Sciatic nerve (tissue), 2 donors: Measurements from ENCODE around the gene EXD3. TPM values are rescaled to one million over a fixed set of nuclear protein-coding genes. Genes with fewer than 3 reads are reported as not detected.
"Not testable (repeated sequence)": the region's sequence is repeated elsewhere in the genome, so short reads cannot be mapped to it uniquely, and the experiment has no call there.

Experiments
- ATAC-seq: fragments of 200-7000 bp; cut with Tn5 transposase; one replicate; pipeline ENCODE4 v1.9.1; 2020; ENCODE audit warnings: mild to moderate bottlenecking, moderate library complexity
- DNase-seq: peaks from one replicate; pipeline ENCODE4 v3.0.0-alpha.2; 2020; ENCODE audit warnings: low spot score
- intact Hi-C: fragments of 100-400 bp; cut with DNase I; formaldehyde crosslinking; loops from one replicate; pipeline ENCODE4 v1.14.2; 2022
- total RNA-seq: library from RNA; stranded (reverse); fragmentation: NEBNext Ultra II Directional; extraction: Animal tissue kit (Norgen Biotek cat#: 25700); gene quantifications from one replicate; pipeline ENCODE4 v1.2.1, GENCODE V29; 2021
- donor health status: DM: no; HTN: no; CAD: no.
- donor health status: DM: no; HTN: no; CAD: no.

Gene EXD3
- total RNA-seq, 1 donor from 2014 or later: 48.1 TPM

DNA sequence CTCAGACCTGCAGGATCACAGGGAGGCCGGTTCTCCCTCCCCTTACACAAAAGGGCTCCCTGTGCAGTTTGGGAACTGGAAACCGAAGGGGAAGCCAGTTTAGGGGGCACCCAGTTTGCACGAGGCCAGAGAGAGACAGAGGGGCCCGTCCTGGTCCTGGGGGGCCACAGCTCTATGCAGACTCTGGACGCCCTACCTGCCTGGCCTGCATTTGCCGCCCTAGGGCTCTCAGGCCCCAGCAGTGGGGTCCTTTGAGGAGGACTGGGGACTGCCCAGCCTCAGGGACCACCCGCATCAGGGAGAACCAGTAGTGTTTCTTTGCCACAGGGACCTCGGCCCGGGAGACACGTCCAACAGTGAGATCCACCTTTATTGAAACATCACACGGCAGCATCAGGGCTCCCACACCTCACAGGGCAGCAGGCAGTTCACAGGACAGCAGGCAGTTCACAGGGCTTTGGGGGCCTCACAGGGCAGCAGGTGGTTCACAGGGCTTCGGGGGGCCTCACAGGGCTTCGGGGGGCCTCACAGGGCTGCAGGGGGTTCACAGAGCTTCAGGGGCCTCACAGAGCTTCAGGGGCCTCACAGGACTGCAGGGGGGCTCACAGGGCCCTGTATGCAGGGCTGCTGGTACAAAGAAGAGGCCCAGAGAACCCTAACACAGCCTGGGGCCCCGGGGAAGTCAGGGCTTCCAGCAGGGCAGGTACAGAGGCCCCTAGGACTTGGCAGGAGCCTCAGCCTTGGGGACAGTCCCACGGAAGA, 36.8 kb upstream of the EXD3 start:
- ATAC-seq: peak; percentile 1
- intact Hi-C loops: no loop called here
- DNase-seq: peak; percentile 68

GRCh38 chr9:137459152-137459600, 36.2 kb upstream of the EXD3 start, which contains the start of gene NSMF:
Gene NSMF, minus strand, starts transcription at chr9:137459334. Its CDS starts 232 bp downstream, at chr9:137459102.
- ATAC-seq: peak; percentile 87
- intact Hi-C loops: no loop called here
- DNase-seq: peak; percentile 97

- no peak for ATAC-seq
- intact Hi-C loops: no loop called here
- DNase-seq: peak; percentile 74
These were observed 35.5 kb upstream of the EXD3 start for GRCh38 chr9:137458194-137459151.

DNA sequence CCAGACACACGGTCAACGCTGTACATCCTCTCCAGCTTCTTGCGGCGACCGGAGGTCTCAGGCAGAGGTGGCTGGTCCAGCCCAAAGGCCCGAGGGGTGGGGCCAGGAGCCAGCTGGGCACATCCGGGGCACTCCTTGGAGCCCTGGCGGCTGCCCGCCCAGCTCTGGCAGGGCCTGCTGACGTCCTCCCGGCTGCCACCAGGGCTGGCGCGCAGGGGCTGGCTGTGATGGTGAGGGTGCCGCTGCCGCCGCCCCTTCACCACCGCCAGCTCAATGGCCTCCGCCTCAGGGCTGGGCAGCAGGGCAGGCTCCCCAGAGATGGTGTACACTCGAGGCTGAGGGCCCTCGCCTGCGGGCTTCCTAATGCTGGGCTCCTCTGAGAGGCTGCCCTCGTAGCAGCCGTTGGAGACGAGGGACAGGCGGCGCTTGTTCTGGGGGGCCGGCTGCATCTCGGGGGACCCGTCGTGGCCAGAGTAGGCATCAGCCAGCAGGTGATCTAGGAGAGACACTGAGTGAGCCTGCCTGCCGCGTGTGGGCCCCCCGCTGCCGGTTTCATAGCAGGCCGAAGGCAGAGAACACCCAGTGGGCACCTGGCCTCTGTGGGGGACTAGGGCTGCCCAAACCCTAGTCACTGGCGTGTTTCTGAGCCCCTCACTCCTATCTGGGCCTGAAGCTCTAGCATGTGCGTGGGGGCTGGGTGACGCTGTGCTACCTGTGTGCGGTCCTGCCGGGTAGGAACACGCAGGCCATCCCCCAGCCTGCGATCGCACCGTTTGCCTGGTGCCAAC, 34.6 kb upstream of the EXD3 start:
- ATAC-seq (no peak), DNase-seq (peak; percentile 63)
- intact Hi-C loops: no loop called here

DNA sequence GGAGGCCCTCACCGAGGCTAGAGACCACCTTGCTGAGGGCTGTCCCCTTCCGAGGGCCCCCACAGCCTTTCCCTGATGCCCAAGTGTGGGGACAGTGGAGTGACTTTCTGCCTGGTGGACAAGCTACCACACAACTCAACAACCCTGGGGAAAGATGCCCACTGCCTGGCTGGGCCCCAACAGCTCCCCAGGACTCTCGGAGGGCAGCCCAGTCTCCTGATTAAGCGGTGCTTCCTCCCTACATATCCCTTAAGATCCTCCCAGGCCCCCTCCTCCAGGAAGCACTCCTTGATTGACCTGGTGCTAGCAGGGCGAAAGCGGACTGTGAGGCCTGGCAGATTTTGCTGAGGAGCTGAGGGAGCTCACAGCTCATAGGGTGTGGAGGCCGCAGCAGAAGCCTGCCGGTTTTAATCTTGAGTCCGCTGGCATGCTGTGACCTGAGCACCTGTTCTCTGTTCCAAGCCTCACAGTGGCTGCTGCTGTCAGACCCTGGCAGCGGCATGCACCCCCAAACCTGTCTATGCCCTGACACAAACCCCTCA, 34.0 kb upstream of the EXD3 start:
- intact Hi-C loops: no loop called here
- DNase-seq: peak; percentile 62
- ATAC-seq: no peak

DNA sequence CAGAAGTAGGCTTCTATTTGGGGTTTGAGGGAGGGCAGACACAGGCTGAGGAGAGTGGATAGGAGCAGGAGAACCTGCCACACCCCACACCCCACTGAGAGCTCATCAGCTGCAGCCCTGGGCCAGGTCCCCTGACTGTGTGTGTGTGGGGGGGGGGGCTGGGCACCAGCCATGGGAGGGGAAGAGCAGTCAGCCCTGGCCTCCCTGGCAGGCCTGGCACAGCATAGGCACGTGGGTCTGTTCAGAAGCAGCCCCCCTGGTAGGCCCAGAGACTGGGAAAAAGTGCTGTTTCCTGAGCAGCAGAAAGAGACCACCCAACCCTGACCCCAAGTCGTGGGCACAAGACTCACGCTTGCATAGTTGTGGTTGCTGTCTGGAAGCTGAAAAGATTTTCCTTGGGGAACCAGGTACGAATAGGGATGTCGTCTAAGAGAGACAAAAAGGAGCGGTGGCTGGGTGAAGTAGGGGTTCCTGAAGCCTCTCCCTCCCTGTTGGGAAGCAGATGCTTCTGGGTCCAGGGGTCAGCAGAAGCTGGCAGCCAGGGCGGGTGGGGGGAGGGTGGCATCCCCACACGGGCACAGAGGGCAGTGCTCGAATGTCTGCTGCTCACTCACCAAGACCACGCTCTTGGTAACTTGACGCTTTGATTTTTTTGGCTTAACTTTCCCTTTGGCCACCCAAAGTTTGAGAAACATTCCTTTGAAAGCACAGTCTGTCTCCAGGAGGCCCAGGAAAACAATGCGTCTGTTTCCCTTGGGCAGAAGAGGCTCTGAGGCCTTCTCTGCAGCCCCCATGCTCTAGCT, 33.3 kb upstream of the EXD3 start:
- DNase-seq (peak; percentile 57), ATAC-seq (peak; percentile 1)
- intact Hi-C loops: no loop called here

DNA sequence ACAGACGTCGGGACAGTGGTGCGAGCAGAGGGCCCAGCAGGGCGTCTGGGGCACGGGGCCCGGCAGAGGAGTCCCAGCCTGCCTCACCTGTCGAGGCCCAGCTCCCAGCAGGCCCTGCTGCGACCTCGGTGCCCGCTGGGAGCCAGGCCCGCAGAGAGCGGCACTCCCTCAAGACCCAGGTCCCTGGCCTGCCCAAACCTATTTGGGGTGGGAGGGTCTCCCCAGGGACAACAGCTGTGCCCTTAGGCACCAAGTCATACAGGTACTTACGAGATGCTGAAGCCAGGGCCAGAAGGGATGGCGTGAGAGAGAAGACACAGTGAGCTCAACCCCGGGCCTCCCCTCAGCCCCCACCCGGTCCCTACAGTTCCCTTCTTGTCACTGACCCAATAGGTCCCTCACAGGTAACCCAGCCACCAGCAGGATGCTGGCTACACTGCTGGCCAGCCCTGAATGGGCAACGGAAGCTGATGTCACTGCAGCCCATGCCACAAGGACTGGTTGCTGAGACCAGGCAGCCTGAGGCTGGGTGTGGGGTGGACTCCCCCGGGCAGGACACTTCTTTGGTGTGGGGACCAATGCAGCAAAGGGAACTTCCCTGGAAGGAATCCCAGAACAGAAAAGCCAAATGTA, 32.5 kb upstream of the EXD3 start:
- intact Hi-C loops: no loop called here

GRCh38 chr9:137454597-137455358, 31.8 kb upstream of the EXD3 start:
- DNase-seq (peak; percentile 78), ATAC-seq (peak; percentile 49)
- intact Hi-C loops: no loop called here

More for the DNA sequence above, 32.5 kb upstream of the EXD3 start:
- ATAC-seq (no peak), DNase-seq (peak; percentile 60)

GRCh38 chr9:137454145-137454596, 31.2 kb upstream of the EXD3 start:
- ATAC-seq (peak; percentile 59), DNase-seq (peak; percentile 90)
- intact Hi-C loops: no loop called here

GRCh38 chr9:137453643-137454081, 30.7 kb upstream of the EXD3 start:
- peak; percentile 89 for DNase-seq
- peak; percentile 72 for ATAC-seq
- intact Hi-C loops: no loop called here

DNA sequence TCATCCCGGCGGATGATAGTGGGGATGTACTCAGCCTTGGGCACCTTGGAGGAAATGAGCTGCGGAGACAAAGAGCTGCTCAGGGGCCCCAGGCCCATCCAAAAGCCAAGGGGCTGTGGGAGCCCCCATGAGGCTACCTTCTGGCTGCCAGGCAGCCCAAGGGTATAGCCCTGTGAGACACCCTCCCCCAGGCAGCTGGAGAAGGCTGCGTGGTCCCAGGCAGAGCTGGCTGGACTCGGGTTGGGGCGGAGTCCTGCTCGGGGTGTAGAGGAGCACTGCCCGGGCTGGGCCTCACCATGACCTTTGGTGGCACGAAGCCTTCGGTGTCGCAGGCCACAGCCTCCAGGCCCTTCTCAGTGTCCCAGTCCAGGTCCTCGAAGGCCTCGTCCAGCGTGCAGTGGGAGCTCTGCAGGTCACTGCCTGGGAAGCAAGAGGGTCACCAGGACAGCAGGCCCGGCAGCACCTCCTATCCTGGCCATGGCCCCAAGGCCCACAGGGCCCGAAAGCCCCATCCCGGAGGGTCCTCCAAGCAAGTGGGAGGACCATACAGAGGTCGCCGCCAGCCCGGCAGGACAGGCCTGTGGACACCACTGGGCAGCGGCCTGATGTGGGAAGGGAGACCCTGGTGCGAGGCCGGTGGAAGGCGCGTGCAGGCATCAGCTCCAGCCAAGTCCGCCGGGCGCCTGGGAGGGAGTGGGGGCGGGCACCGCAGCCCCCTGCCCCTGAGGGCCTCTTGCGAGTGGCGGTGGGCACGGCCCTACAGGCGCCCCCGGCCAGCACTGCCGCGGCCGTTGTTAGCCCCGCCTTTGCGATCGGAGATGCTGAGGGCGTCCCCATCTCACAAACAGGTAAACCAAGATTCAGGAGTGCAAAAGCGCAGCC, 30.0 kb upstream of the EXD3 start:
- no peak for ATAC-seq
- intact Hi-C loops: no loop called here
- DNase-seq: peak; percentile 76

GRCh38 chr9:137452006-137452760, 29.2 kb upstream of the EXD3 start:
- intact Hi-C loops: no loop called here
- no peak for ATAC-seq
- DNase-seq: no peak

GRCh38 chr9:137451264-137452005, 28.5 kb upstream of the EXD3 start:
- intact Hi-C loops, ATAC-seq, DNase-seq: not testable (repeated sequence)

GRCh38 chr9:137450539-137451222, 27.7 kb upstream of the EXD3 start:
- DNase-seq, intact Hi-C loops, ATAC-seq: not testable (repeated sequence)
